ENCODE data around the gene PCK2. TPM values are rescaled to one million over a fixed set of nuclear protein-coding genes. Genes with fewer than 3 reads are reported as not detected.

Gene PCK2
- polyA plus RNA-seq, 2 of the 4 experiments (the other 2 are of a cell fraction), result 16.9 to 60.2 TPM

- Histone ChIP-seq H3K4me2 (peak within 1 kb of the TSS; percentile 85), H3K27ac (peak within 1 kb of the TSS; percentile 91 to 98), H3K9me3 (no peaks in the 10 kb centered on the region), H3K4me3 (peak within 1 kb of the TSS; percentile 89), H3K4me1 (peaks cover 16% of the 10 kb centered on the region)
- FAIRE-seq (no peak), ATAC-seq (peak; percentile 89 to 94), DNase-seq (ENCODE audit: low read depth in 1 of 2, low spot score in 1 of 2) (peak; percentile 94 to 98)
- POLR2A ChIA-PET, result interaction anchor here (0.5 to 2.5 kb wide), 12 partner anchors 9 to 95 kb away, joined by 3 to 18 read pairs (median 4); partner anchors contain the start of genes CARMIL3, CHMP4A, DCAF11 and IRF9
- TF ChIP-seq ESRRA (IDR thresholded peaks at IDR 0.05; ENCODE audit: borderline replicate concordance, low read length), result no peak
- no peak for TF ChIP-seq HMGXB4 (CRISPR knock-in tag; IDR thresholded peaks at IDR 0.05; ENCODE audit: borderline replicate concordance)
- TF ChIP-seq E2F6 (IDR thresholded peaks at IDR 0.05; ENCODE audit: borderline replicate concordance, low read depth), result no peak
- TF ChIP-seq PHF8 (IDR thresholded peaks at IDR 0.05; ENCODE audit: borderline replicate concordance, low read depth), result peak; percentile 42; the same call in 1 of the 2 replicates
- no peak for TF ChIP-seq RARB (CRISPR knock-in tag; IDR thresholded peaks at IDR 0.05)
- TF ChIP-seq ZC3H11A (IDR thresholded peaks at IDR 0.05), result no peak
- no peak for TF ChIP-seq JUNB (IDR thresholded peaks at IDR 0.05)
- 0 out of 2 replicates have a peak, but pooled peaks have one; percentile 9 for TF ChIP-seq MAX (IDR thresholded peaks at IDR 0.05)
- peak; percentile 42; the same call in 1 of the 2 replicates for TF ChIP-seq POLR2A (IDR thresholded peaks at IDR 0.05; ENCODE audit: low read length)
- no peak for TF ChIP-seq EP300 (IDR thresholded peaks at IDR 0.05)
- TF ChIP-seq JUN (IDR thresholded peaks at IDR 0.05), result peak; percentile 7 to 49; a peak in 2 of 5 replicates
- TF ChIP-seq KDM5A (IDR thresholded peaks at IDR 0.05), result 0 out of 2 replicates have a peak, but pooled peaks have one; percentile 10
- CTCF ChIA-PET, result interaction anchor here (0.8 to 12.6 kb wide), 10 partner anchors 8 to 69 kb away, joined by 3 to 168 read pairs (median 4); partner anchors contain the start of genes IRF9, MDP1 and PSME1
- whole genome bisulfite sequencing (ENCODE audit: missing lambda C conversion rate), result under 1% methylated on average over 30 of the region's 57 CpGs
These were observed 53.1 kb downstream of the PCK2 start, which contains the start of gene RNF31 for GRCh38 chr14:24146978-24147760. Gene RNF31 (plus strand): TSS chr14:24147498. CDS start chr14:24147699, 201 bp downstream.

- ChIA-PET POLR2A (interaction anchor here (0.6 to 2.5 kb wide), 2 partner anchors 12 to 33 kb away, joined by 3 to 13 read pairs; partner anchors contain the start of genes DCAF11, NRL and PSME1), CTCF (interaction anchor here (1.6 to 12.6 kb wide), 4 partner anchors 11 to 40 kb away, joined by 4 to 168 read pairs (median 13); partner anchors contain the start of genes IRF9 and PSME1)
- Histone ChIP-seq H3K4me2 (peak overlapping the region; percentile 79), H3K27ac (peak overlapping the region; percentile 91 to 98), H3K4me1 (peaks cover 14% of the 10 kb centered on the region), H3K9me3 (no peaks in the 10 kb centered on the region), H3K4me3 (peak overlapping the region; percentile 89)
- WGBS (ENCODE audit: missing lambda C conversion rate), result 10% methylated on average over 19 of the region's 29 CpGs
- FAIRE-seq (no peak), ATAC-seq (no peak), DNase-seq (ENCODE audit: low read depth in 1 of 2, low spot score in 1 of 2) (no peak)
- TF ChIP-seq MYC (IDR thresholded peaks at IDR 0.05; ENCODE audit: borderline replicate concordance, low read length) (no peak), EHF (CRISPR knock-in tag; IDR thresholded peaks at IDR 0.05) (no peak), MAZ (IDR thresholded peaks at IDR 0.05; ENCODE audit: borderline replicate concordance, low read depth, low read length) (no peak), POLR2A (IDR thresholded peaks at IDR 0.05; ENCODE audit: low read length) (no peak), PHF8 (IDR thresholded peaks at IDR 0.05; ENCODE audit: borderline replicate concordance, low read depth) (no peak), SMC3 (IDR thresholded peaks at IDR 0.05) (no peak), KDM1A (IDR thresholded peaks at IDR 0.05; ENCODE audit: low read depth) (no peak), CTCF (IDR thresholded peaks at IDR 0.05) (no peak), EP300 (IDR thresholded peaks at IDR 0.05) (no peak), ZFP36 (IDR thresholded peaks at IDR 0.05; ENCODE audit: borderline replicate concordance, partially characterized antibody) (no peak), ESRRA (IDR thresholded peaks at IDR 0.05; ENCODE audit: borderline replicate concordance, low read length) (no peak), CEBPB (IDR thresholded peaks at IDR 0.05) (no peak), RNF2 (IDR thresholded peaks at IDR 0.05; ENCODE audit: borderline replicate concordance, low read depth) (no peak), CBX2 (IDR thresholded peaks at IDR 0.05; ENCODE audit: borderline replicate concordance, low read depth) (no peak), FOSB (CRISPR knock-in tag; IDR thresholded peaks at IDR 0.05) (no peak), CHD4 (IDR thresholded peaks at IDR 0.05; ENCODE audit: borderline replicate concordance) (no peak), POLR2AphosphoS2 (conservative IDR thresholded peaks at IDR 0.05; ENCODE audit: low read length) (no peak), JUN (IDR thresholded peaks at IDR 0.05) (no peak), FOXS1 (CRISPR knock-in tag; IDR thresholded peaks at IDR 0.05) (no peak)
These were observed 53.8 kb downstream of the PCK2 start for GRCh38 chr14:24147761-24148428.

Data from A549 (cell line).